Measurements from ENCODE around the gene CDC42BPB. TPM values are rescaled to one million over a fixed set of nuclear protein-coding genes. Genes with fewer than 3 reads are reported as not detected.
"Not testable (repeated sequence)": the region's sequence is repeated elsewhere in the genome, so short reads cannot be mapped to it uniquely, and the experiment has no call there.

CDC42BPB gene
- total RNA-seq, 1 donor from 2014 or later: 64.6 TPM

- intact Hi-C loops (cut with DNase I): loop anchor here (10.0 kb wide), 1 partner anchor 79 kb away; no protein-coding TSS in a partner anchor
- ATAC-seq (ENCODE audit: poor library complexity): no peak
- DNase-seq: no peak
Observed at GRCh38 chr14:102903889-102904512, 153.3 kb downstream of the CDC42BPB start.

DNA sequence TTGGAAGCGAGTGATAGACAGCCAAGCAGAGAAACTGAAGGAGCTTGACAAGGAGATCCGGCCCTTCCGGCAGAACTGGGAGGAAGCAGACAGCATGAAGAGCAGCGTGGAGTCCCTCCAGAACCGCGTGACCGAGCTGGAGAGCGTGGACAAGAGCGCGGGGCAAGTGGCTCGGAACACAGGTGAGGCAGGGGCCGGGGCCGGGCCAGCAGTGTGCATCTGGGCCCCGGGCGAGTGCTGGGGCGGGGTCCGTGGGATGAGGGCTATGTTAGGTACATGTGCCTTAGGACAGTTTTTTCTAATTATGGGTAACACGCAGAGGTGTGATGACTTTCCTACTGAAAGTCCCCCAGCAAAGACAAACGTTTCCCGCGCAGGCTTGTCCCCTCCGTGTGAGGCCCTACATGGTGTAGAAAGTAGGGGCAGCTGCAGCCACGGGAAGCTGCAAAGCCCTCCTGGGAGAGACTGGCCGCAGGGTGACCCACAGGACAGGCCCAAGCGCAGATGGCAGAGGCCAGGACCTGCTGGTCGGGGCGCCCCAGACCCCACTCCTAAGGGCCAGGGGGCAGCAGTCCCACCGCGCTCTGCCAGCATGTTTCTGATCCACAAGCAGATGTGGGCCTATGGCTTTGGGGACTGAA is 154.0 kb downstream of the CDC42BPB start:
- DNase-seq: no peak
- ATAC-seq (ENCODE audit: poor library complexity): no peak
- intact Hi-C loops (cut with DNase I): loop anchor here (10.0 kb wide), 1 partner anchor 79 kb away; no protein-coding TSS in a partner anchor

DNA sequence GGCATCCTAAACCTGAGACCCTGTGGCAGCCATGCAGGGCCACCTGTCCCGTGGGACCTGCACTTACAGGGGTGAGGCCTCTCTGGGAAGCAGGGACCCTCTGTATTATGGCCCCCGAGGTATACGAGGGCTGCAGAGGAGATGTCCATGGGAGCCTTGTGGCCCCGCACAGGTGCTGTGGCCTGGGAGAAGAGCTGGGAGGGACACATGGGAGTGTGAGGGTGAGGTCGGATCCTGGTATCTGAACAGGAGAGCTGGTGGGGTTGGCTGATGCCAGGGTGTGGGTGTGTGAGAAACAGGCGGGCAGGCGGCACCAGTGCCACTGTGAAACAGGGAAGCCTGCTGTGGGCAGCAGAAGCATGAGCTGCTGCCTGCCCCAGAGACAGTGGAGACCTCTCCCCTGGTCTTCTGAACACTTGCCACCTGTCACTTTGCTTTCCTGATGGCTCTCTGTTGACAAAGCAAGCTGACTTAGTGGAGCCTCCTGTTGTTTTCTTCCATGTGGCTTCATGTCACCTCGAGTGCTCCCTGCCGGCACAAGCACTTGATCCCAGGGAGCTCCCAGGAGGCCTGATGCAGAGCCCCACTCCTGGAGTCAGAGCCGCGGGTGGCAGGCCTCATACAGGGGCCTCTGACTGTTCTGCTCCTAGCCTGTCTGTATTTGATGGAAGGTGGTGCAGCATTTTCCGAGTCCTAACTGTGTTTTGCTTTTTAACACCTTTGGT is 154.7 kb downstream of the CDC42BPB start:
- intact Hi-C loops (cut with DNase I): loop anchor here (10.0 kb wide), 1 partner anchor 78 kb away; no protein-coding TSS in a partner anchor
- ATAC-seq (ENCODE audit: poor library complexity) (no peak), DNase-seq (no peak)

GRCh38 chr14:102902086-102902485 is 155.3 kb downstream of the CDC42BPB start:
- intact Hi-C loops (cut with DNase I): loop anchor here (10.0 kb wide), 1 partner anchor 77 kb away; no protein-coding TSS in a partner anchor
- ATAC-seq (ENCODE audit: poor library complexity): no peak
- no peak for DNase-seq

DNA sequence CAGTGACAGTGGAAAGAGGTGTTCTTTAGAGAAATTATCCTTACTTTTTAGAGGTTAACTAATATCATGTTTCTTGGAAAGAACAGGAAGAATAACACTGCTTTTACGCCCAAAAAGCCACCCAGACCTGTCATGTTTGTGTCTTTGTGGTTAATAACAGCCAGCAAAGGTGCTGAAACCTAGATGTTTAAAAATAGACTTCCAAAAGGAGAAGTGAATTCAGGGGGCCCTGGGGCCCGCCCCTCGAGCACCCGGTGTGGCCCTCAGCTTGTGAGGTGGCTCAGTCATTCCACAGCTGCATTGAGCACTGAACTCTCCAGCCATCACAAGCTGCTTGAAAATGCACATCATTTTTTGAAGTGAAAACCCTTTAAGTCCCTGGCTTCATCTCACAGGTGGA is 155.7 kb downstream of the CDC42BPB start:
- no peak for DNase-seq
- ATAC-seq (ENCODE audit: poor library complexity): no peak
- intact Hi-C loops (cut with DNase I): loop anchor here (10.0 kb wide), 1 partner anchor 77 kb away; no protein-coding TSS in a partner anchor

- intact Hi-C loops (cut with DNase I): loop anchor here (10.0 kb wide), 1 partner anchor 76 kb away; no protein-coding TSS in a partner anchor
- peak; percentile 75 for ATAC-seq (ENCODE audit: poor library complexity)
- no peak for DNase-seq
Observed at GRCh38 chr14:102900631-102901571, 156.4 kb downstream of the CDC42BPB start.

- DNase-seq: no peak
- intact Hi-C loops (cut with DNase I): no loop called here
- ATAC-seq (ENCODE audit: poor library complexity): no peak
Observed at GRCh38 chr14:102899516-102899900, 157.8 kb downstream of the CDC42BPB start.

DNA sequence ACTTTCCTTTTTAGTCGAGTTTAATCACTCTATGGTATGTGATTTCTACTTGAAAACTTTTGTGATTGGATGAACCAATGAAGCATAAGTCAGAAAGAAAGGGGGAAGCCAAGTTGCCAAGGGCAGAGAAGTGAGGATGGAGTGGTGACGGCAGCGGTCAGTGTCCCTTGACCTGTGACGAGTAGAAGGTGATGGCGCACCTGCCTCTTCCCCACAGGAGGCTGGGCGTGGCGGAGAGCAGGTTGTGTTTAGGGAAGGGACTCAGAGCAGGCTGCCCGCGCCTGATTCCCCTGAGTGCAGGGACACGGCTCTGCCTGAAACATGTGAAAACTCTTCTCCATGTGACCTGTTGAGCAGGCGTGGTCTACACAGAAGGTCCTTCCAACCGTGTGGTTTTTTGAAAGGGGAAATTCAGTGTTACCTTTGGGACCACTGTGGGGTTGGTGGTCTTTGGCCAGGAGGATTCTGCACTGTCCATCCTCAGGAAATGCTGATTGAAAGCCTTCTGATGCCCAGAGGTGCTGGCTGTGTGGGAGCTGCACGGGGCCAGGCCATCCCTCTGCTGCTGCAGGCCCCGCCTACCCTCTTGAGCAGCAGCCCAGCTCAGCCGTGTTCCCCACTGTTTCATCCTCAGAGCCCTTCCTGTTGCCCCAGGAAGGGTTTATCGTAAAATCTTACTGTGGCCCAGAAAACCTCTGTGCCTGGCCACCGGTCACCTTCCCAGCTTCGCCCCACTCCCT is 158.4 kb downstream of the CDC42BPB start:
- DNase-seq (no peak), ATAC-seq (ENCODE audit: poor library complexity) (no peak)
- intact Hi-C loops (cut with DNase I): no loop called here

GRCh38 chr14:102898298-102898697 is 159.1 kb downstream of the CDC42BPB start:
- no peak for DNase-seq
- no peak for ATAC-seq (ENCODE audit: poor library complexity)
- intact Hi-C loops (cut with DNase I): no loop called here

DNA sequence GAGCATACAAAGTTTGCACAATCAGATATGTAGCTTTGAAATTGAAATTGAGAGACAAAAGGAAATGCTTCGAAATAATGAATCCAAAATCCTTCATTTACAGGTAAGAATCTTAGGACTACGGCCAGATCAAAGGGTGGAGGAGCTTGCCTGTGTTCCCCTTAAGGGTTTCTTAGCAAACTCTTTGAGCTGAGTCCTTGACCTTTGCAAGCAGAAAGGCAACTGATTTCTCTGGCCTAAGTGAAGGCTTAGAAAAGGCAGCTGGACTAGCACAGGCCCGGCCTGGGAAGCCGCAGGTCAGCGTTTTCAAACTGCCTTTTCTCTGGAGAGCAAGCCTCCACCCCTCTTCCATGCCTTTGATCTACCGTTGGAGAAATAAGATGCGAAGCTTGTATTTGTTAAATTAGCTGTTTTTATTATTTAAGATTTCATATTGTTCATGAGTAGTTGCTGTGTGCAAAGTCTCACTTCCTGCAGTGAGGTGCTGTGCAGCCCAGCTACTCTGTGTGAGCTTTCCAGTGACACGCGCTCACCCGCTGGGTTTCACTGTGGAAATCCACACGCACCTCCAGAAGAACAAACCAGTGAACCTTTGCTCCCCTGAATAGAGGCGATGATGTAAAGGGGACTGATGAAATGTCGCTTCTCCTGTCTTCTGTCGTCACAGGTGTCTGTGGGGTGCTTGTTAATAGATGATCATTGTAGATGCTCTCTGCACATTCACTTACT is 159.9 kb downstream of the CDC42BPB start:
- intact Hi-C loops (cut with DNase I): no loop called here
- DNase-seq: no peak
- no peak for ATAC-seq (ENCODE audit: poor library complexity)

DNA sequence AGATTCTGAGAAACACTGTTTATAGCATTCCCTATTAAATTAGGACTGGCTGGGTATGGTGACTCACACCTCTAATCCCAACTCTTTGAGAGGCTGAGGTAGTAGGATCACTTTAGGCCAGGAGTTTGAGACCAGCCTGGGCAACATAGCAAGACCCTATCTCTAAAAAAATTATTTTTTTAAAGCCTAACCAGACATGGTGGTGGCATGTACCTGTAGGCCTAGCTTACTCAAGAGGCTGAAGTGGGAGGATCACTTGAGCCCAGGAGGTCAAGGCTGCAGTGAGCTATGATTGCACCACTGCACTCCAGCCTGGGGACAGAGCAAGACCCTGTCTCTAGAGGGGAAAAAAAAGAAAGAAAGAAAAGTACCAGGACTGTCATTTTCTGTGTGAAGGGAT is 160.6 kb downstream of the CDC42BPB start:
- DNase-seq; ATAC-seq (ENCODE audit: poor library complexity); intact Hi-C loops (cut with DNase I): not testable (repeated sequence)

- ATAC-seq (ENCODE audit: poor library complexity) (peak; percentile 57), DNase-seq (no peak)
- intact Hi-C loops (cut with DNase I): no loop called here
Observed at GRCh38 chr14:102893452-102893851, 163.9 kb downstream of the CDC42BPB start.

DNA sequence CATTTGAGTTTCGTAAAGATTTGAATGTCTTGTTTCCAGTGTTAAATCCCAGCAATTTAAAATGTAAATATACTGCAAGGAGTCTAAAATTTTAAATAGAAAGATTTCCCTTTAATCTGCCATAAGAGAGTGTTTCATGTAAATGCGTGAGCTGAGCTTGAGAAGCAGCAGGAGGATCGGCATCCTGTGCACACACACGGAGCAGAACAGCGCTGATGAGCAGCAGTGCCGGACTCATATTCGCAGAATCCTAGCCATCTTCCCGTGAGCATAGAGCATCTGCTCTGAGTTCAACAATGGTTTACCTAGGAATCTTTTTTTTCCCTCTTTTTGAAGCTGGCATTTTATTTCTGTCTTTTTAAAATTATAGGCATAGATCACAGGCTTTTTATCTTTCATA is 164.7 kb downstream of the CDC42BPB start:
- no peak for ATAC-seq (ENCODE audit: poor library complexity)

GRCh38 chr14:102891556-102891955 is 165.8 kb downstream of the CDC42BPB start:
- intact Hi-C loops (cut with DNase I): no loop called here
- DNase-seq: no peak
- no peak for ATAC-seq (ENCODE audit: poor library complexity)

More for the DNA sequence above, 164.7 kb downstream of the CDC42BPB start:
- intact Hi-C loops (cut with DNase I): no loop called here
- DNase-seq: no peak

DNA sequence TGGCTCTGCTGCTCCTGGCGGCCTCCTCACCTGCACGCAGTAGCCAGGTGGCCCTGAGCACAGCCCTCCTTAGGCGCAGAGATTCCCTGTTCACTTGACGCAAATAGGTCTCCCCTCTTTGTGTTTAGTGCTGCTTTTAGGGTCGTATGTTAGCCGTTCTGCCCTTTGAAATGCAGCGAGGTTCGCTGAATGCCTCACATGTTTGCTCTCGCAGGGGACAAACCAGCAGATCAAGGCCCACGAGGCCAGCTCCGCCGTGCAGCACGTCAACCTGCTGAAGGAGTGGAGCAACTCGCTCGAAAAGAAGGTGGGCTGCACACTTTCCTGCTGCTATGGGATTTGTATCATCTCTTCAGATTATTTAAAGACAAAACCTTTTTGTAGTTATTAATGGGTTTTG is 166.2 kb downstream of the CDC42BPB start:
- DNase-seq: no peak
- intact Hi-C loops (cut with DNase I): no loop called here

DNA sequence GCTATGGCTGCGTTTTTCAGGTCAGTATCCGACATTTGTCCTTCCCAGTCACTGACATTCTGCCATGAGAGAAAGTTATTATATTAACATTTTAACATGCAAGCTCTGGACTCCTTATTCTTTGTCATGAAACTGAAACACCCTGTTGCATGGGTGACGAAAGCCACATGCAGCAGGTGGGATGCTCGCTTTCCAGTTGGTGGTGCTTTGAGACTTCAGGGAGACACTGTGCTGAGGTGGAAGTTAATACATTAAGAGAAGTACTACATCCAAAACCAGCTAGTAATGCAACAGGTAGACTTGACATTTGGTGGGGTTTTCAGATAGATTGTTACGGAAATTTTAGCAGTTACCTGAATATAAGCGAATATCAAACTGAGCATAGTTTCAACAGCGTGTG is 167.7 kb downstream of the CDC42BPB start:
- no peak for ATAC-seq (ENCODE audit: poor library complexity)
- no peak for DNase-seq
- intact Hi-C loops (cut with DNase I): no loop called here

More for the DNA sequence above, 166.2 kb downstream of the CDC42BPB start:
- ATAC-seq (ENCODE audit: poor library complexity): no peak

- intact Hi-C loops (cut with DNase I): no loop called here
- no peak for ATAC-seq (ENCODE audit: poor library complexity)
Observed at GRCh38 chr14:102888748-102889147, 168.6 kb downstream of the CDC42BPB start.

More at GRCh38 chr14:102888748-102889147, 168.6 kb downstream of the CDC42BPB start:
- no peak for DNase-seq

Measured in Right ventricle myocardium superior (tissue), 1 donor.